Left colon (tissue), 2 donors: ENCODE results near the gene PAK5. TPM values are rescaled to one million over a fixed set of nuclear protein-coding genes. Genes with fewer than 3 reads are reported as not detected.
A peak's percentile ranks its signal among the peaks of the same experiment; 100 is the strongest.

Source experiments
- ATAC-seq: fragments of 200-7000 bp; cut with Tn5 transposase; one replicate; pipeline ENCODE4 v1.9.1; 2020; ENCODE audit warnings: mild to moderate bottlenecking, moderate library complexity
- DNase-seq, 2 donors: peaks; one replicate each; pipeline ENCODE4 v3.0.0-alpha.2; 2020
- intact Hi-C, 2 donors: fragments of 100-400 bp; cut with DNase I in 1 of 2; cut with micrococcal nuclease in 1 of 2; formaldehyde crosslinking; loops; one replicate each; pipeline versions ENCODE4 v1.11.2 to v1.14.0; 2022; cut with DNase I, micrococcal nuclease
- total RNA-seq, 2 donors: library from RNA; stranded (reverse); fragmentation: NEBNext Ultra II Directional; extraction: Animal tissue kit (Norgen Biotek cat#: 25700); gene quantifications; one replicate each; pipeline ENCODE4 v1.2.1, GENCODE V29; 2021
- donor health status: DM: no; HTN: no; CAD: no.
- donor health status: DM: yes; HTN: yes; CAD: no.

PAK5 gene
- total RNA-seq, 2 donors from 2014 or later: not detected

- intact Hi-C loops: no loop called here
- DNase-seq: no peak
- ATAC-seq: no peak
These were observed 206.6 kb downstream of the PAK5 start for GRCh38 chr20:9632265-9632664.

GRCh38 chr20:9630554-9630953 lies 208.3 kb downstream of the PAK5 start:
- intact Hi-C loops: no loop called here
- no peak for DNase-seq
- no peak for ATAC-seq

- ATAC-seq (no peak), DNase-seq (no peak)
- intact Hi-C loops: no loop called here
These were observed 209.0 kb downstream of the PAK5 start for GRCh38 chr20:9629831-9630230.

GRCh38 chr20:9628589-9628988 lies 210.3 kb downstream of the PAK5 start:
- ATAC-seq (no peak), DNase-seq (no peak)
- intact Hi-C loops: no loop called here

GRCh38 chr20:9628141-9628540 lies 210.7 kb downstream of the PAK5 start:
- intact Hi-C loops: no loop called here
- ATAC-seq: no peak
- DNase-seq: no peak

GRCh38 chr20:9627219-9627618 lies 211.7 kb downstream of the PAK5 start:
- ATAC-seq (no peak), DNase-seq (no peak)
- intact Hi-C loops: no loop called here

- intact Hi-C loops: no loop called here
- DNase-seq (no peak), ATAC-seq (peak; percentile 62)
These were observed 212.5 kb downstream of the PAK5 start for GRCh38 chr20:9626357-9626756.

- no peak for DNase-seq
- intact Hi-C loops: loop anchor here in 1 of 2 donors (5.0 kb wide), 1 partner anchor 294 kb away; no protein-coding TSS in a partner anchor
- peak; percentile 74 for ATAC-seq
These were observed 220.9 kb downstream of the PAK5 start for GRCh38 chr20:9617940-9618339.

- ATAC-seq (peak; percentile 82), DNase-seq (peak in 1 of 2 donors; percentile 74)
- intact Hi-C loops: loop anchor here in 1 of 2 donors (5.0 kb wide), 1 partner anchor 295 kb away; no protein-coding TSS in a partner anchor
These were observed 221.9 kb downstream of the PAK5 start for GRCh38 chr20:9616833-9617461.

GRCh38 chr20:9616455-9616805 lies 222.4 kb downstream of the PAK5 start:
- ATAC-seq: no peak
- intact Hi-C loops: loop anchor here in 1 of 2 donors (5.0 kb wide), 1 partner anchor 296 kb away; no protein-coding TSS in a partner anchor

GRCh38 chr20:9615766-9616454 lies 223.0 kb downstream of the PAK5 start:
- intact Hi-C loops: loop anchor here in 1 of 2 donors (5.0 kb wide), 1 partner anchor 296 kb away; no protein-coding TSS in a partner anchor

More at GRCh38 chr20:9616455-9616805, 222.4 kb downstream of the PAK5 start:
- DNase-seq: no peak

GRCh38 chr20:9615118-9615517 lies 223.8 kb downstream of the PAK5 start:
- ATAC-seq (peak; percentile 34), DNase-seq (no peak)
- intact Hi-C loops: loop anchor here in 1 of 2 donors (5.0 kb wide), 1 partner anchor 297 kb away; no protein-coding TSS in a partner anchor

More at GRCh38 chr20:9615766-9616454, 223.0 kb downstream of the PAK5 start:
- DNase-seq: no peak
- no peak for ATAC-seq

- no peak for DNase-seq
- intact Hi-C loops: no loop called here
- no peak for ATAC-seq
These were observed 225.0 kb downstream of the PAK5 start for GRCh38 chr20:9613871-9614270.

GRCh38 chr20:9611921-9612320 lies 227.0 kb downstream of the PAK5 start:
- no peak for ATAC-seq
- intact Hi-C loops: no loop called here
- no peak for DNase-seq

GRCh38 chr20:9610665-9611064 lies 228.2 kb downstream of the PAK5 start:
- DNase-seq (no peak), ATAC-seq (no peak)
- intact Hi-C loops: no loop called here

GRCh38 chr20:9609887-9610502 lies 228.9 kb downstream of the PAK5 start:
- intact Hi-C loops: loop anchor here (5.0 kb wide), 2 partner anchors 198 to 203 kb away; no protein-coding TSS in a partner anchor
- ATAC-seq (peak; percentile 60), DNase-seq (peak; percentile 28 to 49)

GRCh38 chr20:9608639-9609340 lies 230.1 kb downstream of the PAK5 start:
- intact Hi-C loops: loop anchor here (5.0 kb wide), 2 partner anchors 196 to 201 kb away; no protein-coding TSS in a partner anchor
- no peak for DNase-seq
- no peak for ATAC-seq

- DNase-seq (no peak), ATAC-seq (no peak)
- intact Hi-C loops: no loop called here
These were observed 236.1 kb downstream of the PAK5 start for GRCh38 chr20:9602847-9603183.

GRCh38 chr20:9600562-9600961 lies 238.3 kb downstream of the PAK5 start:
- intact Hi-C loops: no loop called here
- ATAC-seq (no peak), DNase-seq (no peak)
